Mesothelial cell of epicardium (in vitro differentiated cells): ENCODE measurements around the gene SCARB1. TPM values are rescaled to one million over a fixed set of nuclear protein-coding genes. Genes with fewer than 3 reads are reported as not detected.

Experiments used
- DNase-seq, 2 experiments: peaks; one replicate each; pipeline ENCODE4 v3.0.0; 2021; ENCODE audit warnings: low spot score in 2 of 2; ENCODE audit not compliant: unreplicated experiment in 2 of 2
- H3K27ac Mint-ChIP-seq: 2 replicates; pipeline ENCODE4 v1.8.0; 2021; ENCODE audit warnings: mixed read lengths
- H3K27me3 Mint-ChIP-seq: 2 replicates; pipeline ENCODE4 v1.8.0; 2021; ENCODE audit warnings: low read depth, mixed read lengths
- H3K36me3 Mint-ChIP-seq: 2 replicates; pipeline ENCODE4 v1.8.0; 2021; ENCODE audit warnings: mixed read lengths
- H3K4me1 Mint-ChIP-seq: 2 replicates; pipeline ENCODE4 v1.8.0; 2021; ENCODE audit warnings: mixed read lengths
- H3K4me3 Mint-ChIP-seq: 2 replicates; pipeline ENCODE4 v1.8.0; 2021; ENCODE audit warnings: mild to moderate bottlenecking, moderate library complexity, mixed read lengths
- H3K9me3 Mint-ChIP-seq: 2 replicates; pipeline ENCODE4 v1.8.0; 2021; ENCODE audit warnings: mixed read lengths
- total RNA-seq: library from RNA; stranded (reverse); gene quantifications from 3 replicates; pipeline ENCODE4 v1.2.1, GENCODE V29; 2021
- TF ChIP-seq, protein P1 (sequence below): fragments of 200-600 bp; sonication (generic); IDR thresholded peaks from one replicate; pipeline ENCODE4 v1.5.0; 2021; ENCODE audit warnings: antibody characterized with exemption; ENCODE audit not compliant: unreplicated experiment

SCARB1 gene
- total RNA-seq, 1 donor from 2014 or later, result 40.2 TPM

DNA sequence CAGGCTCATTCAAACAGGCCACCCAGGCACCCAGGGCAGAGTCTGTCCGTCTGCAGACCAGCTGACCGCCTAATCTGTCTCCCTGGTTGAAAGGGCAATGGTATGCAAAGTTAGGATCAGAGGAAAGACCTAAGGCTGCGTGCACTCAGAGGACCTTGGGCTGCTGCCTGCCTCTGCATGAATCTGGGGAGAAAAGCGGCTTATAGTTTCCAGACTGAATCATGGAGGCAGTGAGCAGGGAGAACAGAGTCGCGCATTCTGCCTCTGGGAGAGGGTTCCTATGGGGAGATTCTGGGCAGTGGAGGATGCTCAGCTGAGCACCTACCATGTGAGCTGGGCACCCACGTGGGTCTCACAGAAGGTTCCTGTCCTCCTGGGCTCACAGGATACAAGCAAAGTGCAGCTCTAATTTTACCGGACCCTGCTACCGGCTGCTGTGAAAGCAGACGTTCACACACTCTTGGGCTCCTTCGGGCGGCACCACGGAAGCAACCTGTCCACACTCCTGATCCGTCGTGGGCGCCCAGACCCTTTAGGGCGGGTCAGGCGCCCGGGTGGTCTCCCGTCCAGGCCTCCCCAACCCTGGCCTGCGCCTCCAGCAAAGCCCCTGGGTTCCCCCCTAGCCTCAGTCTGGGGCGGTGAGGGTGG is 772 bp downstream of the SCARB1 start:
- H3K27ac Mint-ChIP-seq, result no peak overlapping the region
- H3K27me3 Mint-ChIP-seq, result no peaks in the 10 kb centered on the region
- H3K9me3 Mint-ChIP-seq, result no peaks in the 10 kb centered on the region
- H3K4me1 Mint-ChIP-seq, result peaks cover 14% of the 10 kb centered on the region
- TF ChIP-seq, protein P1, sequence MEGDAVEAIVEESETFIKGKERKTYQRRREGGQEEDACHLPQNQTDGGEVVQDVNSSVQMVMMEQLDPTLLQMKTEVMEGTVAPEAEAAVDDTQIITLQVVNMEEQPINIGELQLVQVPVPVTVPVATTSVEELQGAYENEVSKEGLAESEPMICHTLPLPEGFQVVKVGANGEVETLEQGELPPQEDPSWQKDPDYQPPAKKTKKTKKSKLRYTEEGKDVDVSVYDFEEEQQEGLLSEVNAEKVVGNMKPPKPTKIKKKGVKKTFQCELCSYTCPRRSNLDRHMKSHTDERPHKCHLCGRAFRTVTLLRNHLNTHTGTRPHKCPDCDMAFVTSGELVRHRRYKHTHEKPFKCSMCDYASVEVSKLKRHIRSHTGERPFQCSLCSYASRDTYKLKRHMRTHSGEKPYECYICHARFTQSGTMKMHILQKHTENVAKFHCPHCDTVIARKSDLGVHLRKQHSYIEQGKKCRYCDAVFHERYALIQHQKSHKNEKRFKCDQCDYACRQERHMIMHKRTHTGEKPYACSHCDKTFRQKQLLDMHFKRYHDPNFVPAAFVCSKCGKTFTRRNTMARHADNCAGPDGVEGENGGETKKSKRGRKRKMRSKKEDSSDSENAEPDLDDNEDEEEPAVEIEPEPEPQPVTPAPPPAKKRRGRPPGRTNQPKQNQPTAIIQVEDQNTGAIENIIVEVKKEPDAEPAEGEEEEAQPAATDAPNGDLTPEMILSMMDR, result no peak
- peak overlapping the region; percentile 73 for H3K4me3 Mint-ChIP-seq
- H3K36me3 Mint-ChIP-seq, result no peaks in the 10 kb centered on the region
- DNase-seq, result no peak

- no peaks in the 10 kb centered on the region for H3K9me3 Mint-ChIP-seq
- H3K27ac Mint-ChIP-seq, result no peak overlapping the region
- H3K4me3 Mint-ChIP-seq, result peak overlapping the region; percentile 73
- TF ChIP-seq, protein P1, result no peak
- no peaks in the 10 kb centered on the region for H3K27me3 Mint-ChIP-seq
- H3K36me3 Mint-ChIP-seq, result no peaks in the 10 kb centered on the region
- DNase-seq, result no peak
- peaks cover 14% of the 10 kb centered on the region for H3K4me1 Mint-ChIP-seq
Measured at GRCh38 chr12:124861898-124862676, 1.6 kb downstream of the SCARB1 start.

- Mint-ChIP-seq H3K27ac (no peak overlapping the region), H3K27me3 (no peaks in the 10 kb centered on the region), H3K36me3 (no peaks in the 10 kb centered on the region), H3K4me1 (peaks cover 14% of the 10 kb centered on the region), H3K9me3 (no peaks in the 10 kb centered on the region), H3K4me3 (no peak overlapping the region)
- TF ChIP-seq, protein P1, result no peak
- no peak for DNase-seq
Measured at GRCh38 chr12:124861492-124861891, 2.2 kb downstream of the SCARB1 start.

DNA sequence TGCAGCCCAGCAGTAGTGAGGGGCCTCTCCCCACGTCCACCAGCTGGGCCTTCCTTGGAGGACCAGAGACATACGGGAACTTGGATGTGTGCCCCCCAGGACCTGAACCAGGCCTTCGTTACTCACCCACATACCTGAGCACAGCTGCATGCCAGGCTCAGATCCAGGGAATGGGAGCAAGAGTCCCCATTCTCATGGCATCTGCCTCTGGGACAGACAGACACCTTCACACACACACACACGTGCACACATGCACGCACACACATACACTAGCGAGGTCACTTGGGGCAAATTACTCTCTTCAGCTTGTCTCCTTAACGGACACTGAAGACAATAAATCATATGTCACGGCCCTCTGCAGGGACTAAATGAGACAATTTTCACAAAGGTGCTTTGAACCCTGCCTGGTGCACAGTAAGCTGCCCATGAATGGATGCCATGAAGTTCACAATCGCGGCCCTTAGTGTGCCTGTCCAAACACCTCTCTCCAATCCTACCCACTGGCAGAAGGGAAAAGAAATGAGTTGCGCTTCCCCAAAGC is 5.7 kb downstream of the SCARB1 start:
- TF ChIP-seq, protein P1, result no peak
- no peak overlapping the region for H3K4me3 Mint-ChIP-seq

GRCh38 chr12:124856842-124857178 is 6.9 kb downstream of the SCARB1 start:
- H3K4me3 Mint-ChIP-seq, result no peak overlapping the region
- DNase-seq, result no peak
- no peak overlapping the region for H3K27ac Mint-ChIP-seq
- TF ChIP-seq, protein P1, result no peak
- H3K4me1 Mint-ChIP-seq, result peaks cover 11% of the 10 kb centered on the region
- no peaks in the 10 kb centered on the region for H3K9me3 Mint-ChIP-seq
- H3K27me3 Mint-ChIP-seq, result no peaks in the 10 kb centered on the region
- no peaks in the 10 kb centered on the region for H3K36me3 Mint-ChIP-seq

More for the DNA sequence above, 5.7 kb downstream of the SCARB1 start:
- Mint-ChIP-seq H3K9me3 (no peaks in the 10 kb centered on the region), H3K27ac (no peak overlapping the region), H3K36me3 (no peaks in the 10 kb centered on the region), H3K4me1 (peaks cover 10% of the 10 kb centered on the region), H3K27me3 (no peaks in the 10 kb centered on the region)
- DNase-seq, result no peak
